Kidney epithelial cell (primary cell): ENCODE measurements around the gene FAM111A. TPM values are rescaled to one million over a fixed set of nuclear protein-coding genes. Genes with fewer than 3 reads are reported as not detected.
"Not testable (repeated sequence)": the region's sequence is repeated elsewhere in the genome, so short reads cannot be mapped to it uniquely, and the experiment has no call there.

Source experiments
- DNase-seq: peaks from one replicate; pipeline ENCODE4 v3.0.0-alpha.2; 2010; ENCODE audit warnings: low read depth
- H3K27me3 ChIP-seq: 2 replicates; pipeline ENCODE4 v1.6.0; 2011; ENCODE audit warnings: low read length; ENCODE audit not compliant: control insufficient read depth, insufficient read depth
- H3K36me3 ChIP-seq: 2 replicates; pipeline ENCODE4 v1.5.1; 2011; ENCODE audit warnings: low read length; ENCODE audit not compliant: control insufficient read depth, insufficient read depth
- H3K4me3 ChIP-seq: 2 replicates; pipeline ENCODE4 v1.5.1; 2011; ENCODE audit warnings: low read depth, mild to moderate bottlenecking, control low read depth, low read length
- CTCF ChIP-seq: IDR thresholded peaks from 2 replicates; pipeline ENCODE4 v1.5.1; 2011; ENCODE audit warnings: mild to moderate bottlenecking, moderate library complexity, low read length, control low read depth, inconsistent platforms; ENCODE audit not compliant: insufficient read depth, poor library complexity, severe bottlenecking
- total RNA-seq: library from RNA; depleted of rRNA; stranded (reverse); fragments of >200 nt; gene quantifications from 2 replicates; pipeline ENCODE4 v1.2.3, GENCODE V29; 2015

The FAM111A gene
- total RNA-seq, 1 donor from 2014 or later, result 27.2 TPM

- no peak for TF ChIP-seq CTCF
- H3K36me3 ChIP-seq, result no peaks in the 10 kb centered on the region
- H3K27me3 ChIP-seq, result no peaks in the 10 kb centered on the region
- no peak overlapping the region for H3K4me3 ChIP-seq
- no peak for DNase-seq
These were observed 22.8 kb upstream of the FAM111A start for GRCh38 chr11:59119826-59120225.

GRCh38 chr11:59135648-59136461 lies 6.8 kb upstream of the FAM111A start:
- no peaks in the 10 kb centered on the region for H3K36me3 ChIP-seq
- peak; percentile 34 for DNase-seq
- no peaks in the 10 kb centered on the region for H3K27me3 ChIP-seq
- H3K4me3 ChIP-seq, result no peak overlapping the region
- peak; percentile 99 for TF ChIP-seq CTCF

- not testable (repeated sequence) for H3K4me3 ChIP-seq, DNase-seq, H3K36me3 ChIP-seq, H3K27me3 ChIP-seq
These were observed 6.1 kb upstream of the FAM111A start for GRCh38 chr11:59136551-59136950.

GRCh38 chr11:59137190-59137589 lies 5.5 kb upstream of the FAM111A start:
- H3K36me3 ChIP-seq, result no peaks in the 10 kb centered on the region
- H3K4me3 ChIP-seq, result no peak overlapping the region
- no peak for TF ChIP-seq CTCF
- no peaks in the 10 kb centered on the region for H3K27me3 ChIP-seq
- no peak for DNase-seq

GRCh38 chr11:59138643-59139042 lies 4.0 kb upstream of the FAM111A start:
- Histone ChIP-seq H3K4me3 (no peak overlapping the region), H3K27me3 (no peaks in the 10 kb centered on the region), H3K36me3 (no peaks in the 10 kb centered on the region)
- TF ChIP-seq CTCF, result no peak
- no peak for DNase-seq

GRCh38 chr11:59141191-59141590 lies 1.5 kb upstream of the FAM111A start:
- H3K4me3 ChIP-seq, result no peak overlapping the region
- H3K36me3 ChIP-seq, result no peaks in the 10 kb centered on the region
- no peaks in the 10 kb centered on the region for H3K27me3 ChIP-seq
- TF ChIP-seq CTCF, result no peak
- no peak for DNase-seq
